ENCODE measurements around the gene PTPRG. TPM values are rescaled to one million over a fixed set of nuclear protein-coding genes. Genes with fewer than 3 reads are reported as not detected.

Gene PTPRG
- polyA plus RNA-seq, 3 donors = not detected

- Histone ChIP-seq H3K27ac (ENCODE audit: low read depth in 1 of 2, low read length in 2 of 2) (no peak overlapping the region), H3K27me3 (ENCODE audit: control insufficient read depth in 2 of 2, insufficient read depth in 2 of 2, low read length in 2 of 2) (no peaks in the 10 kb centered on the region), H3K9me3 (replicated peaks in 1 of 2; ENCODE audit: control insufficient read depth in 1 of 2, insufficient read depth in 1 of 2, low read length in 2 of 2) (peaks cover 0 to 6% of the 10 kb centered on the region in 2 donors), H3K36me3 (replicated peaks in 1 of 2; ENCODE audit: control insufficient read depth in 1 of 2, insufficient read depth in 2 of 2, low read length in 2 of 2) (no peaks in the 10 kb centered on the region), H3K4me1 (ENCODE audit: control insufficient read depth in 1 of 2, insufficient read depth in 2 of 2, low read length in 2 of 2) (no peaks in the 10 kb centered on the region), H3K79me2 (ENCODE audit: insufficient read depth, low read length) (no peaks in the 10 kb centered on the region), H3K4me3 (replicated peaks in 1 of 3; ENCODE audit: low read depth in 2 of 3, low read length in 3 of 3) (no peak overlapping the region), H4K20me1 (ENCODE audit: insufficient read depth, low read length) (no peaks in the 10 kb centered on the region), H3K4me2 (replicated peaks; ENCODE audit: extremely low read depth, low read length, poor library complexity, severe bottlenecking) (no peak overlapping the region), H2AFZ (ENCODE audit: insufficient read depth, low read depth, low read length, poor library complexity, severe bottlenecking) (no peak overlapping the region), H3K9ac (ENCODE audit: insufficient read depth, low read length, poor library complexity, severe bottlenecking) (no peak overlapping the region)
- H3K9me3 Mint-ChIP-seq = peaks cover 0 to 10% (median 3%) of the 10 kb centered on the region in 7 donors
- H3K27ac Mint-ChIP-seq = no peak overlapping the region
- no peak for DNase-seq
- no peaks in the 10 kb centered on the region for H3K4me1 Mint-ChIP-seq
- peaks cover 0 to 1% (median 1%) of the 10 kb centered on the region in 3 donors for H3K27me3 Mint-ChIP-seq (ENCODE audit: low read depth in 3 of 3)
- H3K36me3 Mint-ChIP-seq = no peaks in the 10 kb centered on the region
- no CpG with 5 or more reads among the region's 9 CpGs for WGBS (ENCODE audit: insufficient coverage)
- no peak for TF ChIP-seq CTCF (IDR thresholded peaks at IDR 0.05)
- intact Hi-C loops (cut with micrococcal nuclease) = no loop called here
- H3K4me3 Mint-ChIP-seq = no peak overlapping the region
Measured at GRCh38 chr3:61594964-61595285, 33.6 kb downstream of the PTPRG start.

GRCh38 chr3:61595288-61595687, 33.9 kb downstream of the PTPRG start:
- Histone ChIP-seq H3K27me3 (ENCODE audit: control insufficient read depth in 2 of 2, insufficient read depth in 2 of 2, low read length in 2 of 2) (no peaks in the 10 kb centered on the region), H3K36me3 (replicated peaks in 1 of 2; ENCODE audit: control insufficient read depth in 1 of 2, insufficient read depth in 2 of 2, low read length in 2 of 2) (no peaks in the 10 kb centered on the region), H4K20me1 (ENCODE audit: insufficient read depth, low read length) (no peaks in the 10 kb centered on the region), H3K9ac (ENCODE audit: insufficient read depth, low read length, poor library complexity, severe bottlenecking) (no peak overlapping the region), H2AFZ (ENCODE audit: insufficient read depth, low read depth, low read length, poor library complexity, severe bottlenecking) (no peak overlapping the region), H3K9me3 (replicated peaks in 1 of 2; ENCODE audit: control insufficient read depth in 1 of 2, insufficient read depth in 1 of 2, low read length in 2 of 2) (peaks cover 0 to 6% of the 10 kb centered on the region in 2 donors), H3K4me2 (replicated peaks; ENCODE audit: extremely low read depth, low read length, poor library complexity, severe bottlenecking) (no peak overlapping the region), H3K4me3 (replicated peaks in 1 of 3; ENCODE audit: low read depth in 2 of 3, low read length in 3 of 3) (no peak overlapping the region), H3K27ac (ENCODE audit: low read depth in 1 of 2, low read length in 2 of 2) (no peak overlapping the region), H3K79me2 (ENCODE audit: insufficient read depth, low read length) (no peaks in the 10 kb centered on the region), H3K4me1 (ENCODE audit: control insufficient read depth in 1 of 2, insufficient read depth in 2 of 2, low read length in 2 of 2) (no peaks in the 10 kb centered on the region)
- no peaks in the 10 kb centered on the region for H3K4me1 Mint-ChIP-seq
- H3K36me3 Mint-ChIP-seq = no peaks in the 10 kb centered on the region
- H3K4me3 Mint-ChIP-seq = no peak overlapping the region
- intact Hi-C loops (cut with micrococcal nuclease) = no loop called here
- no peak for DNase-seq
- TF ChIP-seq CTCF (IDR thresholded peaks at IDR 0.05) = no peak
- no peak overlapping the region for H3K27ac Mint-ChIP-seq
- no CpG with 5 or more reads among the region's 1 CpG for WGBS (ENCODE audit: insufficient coverage)
- H3K9me3 Mint-ChIP-seq = peaks cover 0 to 9% (median 3%) of the 10 kb centered on the region in 7 donors
- H3K27me3 Mint-ChIP-seq (ENCODE audit: low read depth in 3 of 3) = peaks cover 0 to 1% (median 1%) of the 10 kb centered on the region in 3 donors
